Prostate gland (tissue), 2 donors: ENCODE measurements around the gene PDE8A.

Source experiments
- CTCF ChIP-seq, 4 experiments: fragments of 200-600 bp in 2 of 4; fragments of 450-650 bp in 2 of 4; sonication (generic) in 2 of 4; IDR thresholded peaks; 1 replicate in 3 of 4; 2 replicates in 1 of 4; pipeline ENCODE4 v1.5.1; 2016 to 2019; ENCODE audit warnings: antibody characterized with exemption in 4 of 4, mild to moderate bottlenecking in 2 of 4, moderate library complexity in 2 of 4
- POLR2A ChIP-seq: fragments of 450-650 bp; IDR thresholded peaks from one replicate; pipeline ENCODE4 v1.6.1; 2016; ENCODE audit warnings: antibody characterized with exemption, mild to moderate bottlenecking
- POLR2AphosphoS5 ChIP-seq: sonication (generic); formaldehyde crosslinking; IDR thresholded peaks from one replicate; pipeline ENCODE4 v1.6.1; 2017; ENCODE audit warnings: antibody characterized with exemption

- TF ChIP-seq CTCF (IDR thresholded peaks at IDR 0.05) (no peak), POLR2A (no peak), POLR2AphosphoS5 (no peak)
Observed at GRCh38 chr15:84942456-84942855, 39.2 kb upstream of the PDE8A start.
